Measurements from ENCODE around the gene FSHR. TPM values are rescaled to one million over a fixed set of nuclear protein-coding genes. Genes with fewer than 3 reads are reported as not detected.

The FSHR gene
- total RNA-seq, 1 experiment from 2014 or later, result not detected

- Histone ChIP-seq H3K9me2 (replicated peaks; ENCODE audit: insufficient read depth, low read length) (no peaks in the 10 kb centered on the region), H3K4me2 (ENCODE audit: low read depth, low read length, poor library complexity, severe bottlenecking) (no peak overlapping the region)
These were observed 133.0 kb downstream of the FSHR start for GRCh38 chr2:49021271-49021670.

GRCh38 chr2:49005261-49005660, 149.1 kb downstream of the FSHR start:
- no peaks in the 10 kb centered on the region for H3K9me3 ChIP-seq (ENCODE audit: low read length)
- H3K4me3 ChIP-seq (ENCODE audit: low read length), result no peak overlapping the region
- no peak for DNase-seq
- H3K36me3 ChIP-seq (ENCODE audit: insufficient read depth, low read length), result no peaks in the 10 kb centered on the region
- no peak overlapping the region for H3K27ac ChIP-seq (ENCODE audit: low read length)
- H3K79me2 ChIP-seq (ENCODE audit: low read length), result no peaks in the 10 kb centered on the region
- H4K20me1 ChIP-seq (ENCODE audit: insufficient read depth, low read depth, low read length), result no peaks in the 10 kb centered on the region
- H3K27me3 ChIP-seq (ENCODE audit: low read length), result no peaks in the 10 kb centered on the region
- peaks cover 12% of the 10 kb centered on the region for H3K4me1 ChIP-seq (ENCODE audit: low read length)
- H3K9me2 ChIP-seq (replicated peaks; ENCODE audit: insufficient read depth, low read length), result no peaks in the 10 kb centered on the region
- no peak overlapping the region for H2AFZ ChIP-seq (ENCODE audit: low read length)
- H3K4me2 ChIP-seq (ENCODE audit: low read depth, low read length, poor library complexity, severe bottlenecking), result no peak overlapping the region
- H3K9ac ChIP-seq (ENCODE audit: low read length), result no peak overlapping the region

More at GRCh38 chr2:49021271-49021670, 133.0 kb downstream of the FSHR start:
- Histone ChIP-seq H3K9ac (ENCODE audit: low read length) (no peak overlapping the region), H3K27me3 (ENCODE audit: low read length) (0 out of 2 replicates have a peak, but pooled peaks cover under 1% of the 10 kb centered on the region), H3K36me3 (ENCODE audit: insufficient read depth, low read length) (no peaks in the 10 kb centered on the region), H4K20me1 (ENCODE audit: insufficient read depth, low read depth, low read length) (no peaks in the 10 kb centered on the region), H2AFZ (ENCODE audit: low read length) (no peak overlapping the region), H3K4me3 (ENCODE audit: low read length) (no peak overlapping the region), H3K79me2 (ENCODE audit: low read length) (no peaks in the 10 kb centered on the region), H3K9me3 (ENCODE audit: low read length) (no peaks in the 10 kb centered on the region), H3K27ac (ENCODE audit: low read length) (no peak overlapping the region), H3K4me1 (ENCODE audit: low read length) (no peaks in the 10 kb centered on the region)
- DNase-seq, result no peak

- H3K4me3 ChIP-seq (ENCODE audit: low read length), result no peak overlapping the region
- H3K9me3 ChIP-seq (ENCODE audit: low read length), result no peaks in the 10 kb centered on the region
- peak; percentile 56 for DNase-seq
- H4K20me1 ChIP-seq (ENCODE audit: insufficient read depth, low read depth, low read length), result no peaks in the 10 kb centered on the region
- H3K36me3 ChIP-seq (ENCODE audit: insufficient read depth, low read length), result no peaks in the 10 kb centered on the region
- H3K4me2 ChIP-seq (ENCODE audit: low read depth, low read length, poor library complexity, severe bottlenecking), result no peak overlapping the region
- H3K9ac ChIP-seq (ENCODE audit: low read length), result no peak overlapping the region
- H3K79me2 ChIP-seq (ENCODE audit: low read length), result no peaks in the 10 kb centered on the region
- H3K4me1 ChIP-seq (ENCODE audit: low read length), result peaks cover 12% of the 10 kb centered on the region
- H3K27me3 ChIP-seq (ENCODE audit: low read length), result no peaks in the 10 kb centered on the region
- H3K9me2 ChIP-seq (replicated peaks; ENCODE audit: insufficient read depth, low read length), result no peaks in the 10 kb centered on the region
- no peak overlapping the region for H3K27ac ChIP-seq (ENCODE audit: low read length)
- no peak overlapping the region for H2AFZ ChIP-seq (ENCODE audit: low read length)
These were observed 150.2 kb downstream of the FSHR start for GRCh38 chr2:49004036-49004626.

GRCh38 chr2:49003201-49003600, 151.1 kb downstream of the FSHR start:
- Histone ChIP-seq H3K4me3 (ENCODE audit: low read length) (no peak overlapping the region), H3K9ac (ENCODE audit: low read length) (no peak overlapping the region), H3K9me2 (replicated peaks; ENCODE audit: insufficient read depth, low read length) (no peaks in the 10 kb centered on the region), H3K4me2 (ENCODE audit: low read depth, low read length, poor library complexity, severe bottlenecking) (no peak overlapping the region), H2AFZ (ENCODE audit: low read length) (no peak overlapping the region), H4K20me1 (ENCODE audit: insufficient read depth, low read depth, low read length) (no peaks in the 10 kb centered on the region), H3K4me1 (ENCODE audit: low read length) (peaks cover 12% of the 10 kb centered on the region), H3K9me3 (ENCODE audit: low read length) (no peaks in the 10 kb centered on the region), H3K27ac (ENCODE audit: low read length) (no peak overlapping the region), H3K36me3 (ENCODE audit: insufficient read depth, low read length) (no peaks in the 10 kb centered on the region), H3K79me2 (ENCODE audit: low read length) (no peaks in the 10 kb centered on the region), H3K27me3 (ENCODE audit: low read length) (no peaks in the 10 kb centered on the region)
- DNase-seq, result no peak

- no peaks in the 10 kb centered on the region for H3K9me2 ChIP-seq (replicated peaks; ENCODE audit: insufficient read depth, low read length)
- no peaks in the 10 kb centered on the region for H4K20me1 ChIP-seq (ENCODE audit: insufficient read depth, low read depth, low read length)
- H3K4me1 ChIP-seq (ENCODE audit: low read length), result peaks cover 12% of the 10 kb centered on the region
- no peaks in the 10 kb centered on the region for H3K9me3 ChIP-seq (ENCODE audit: low read length)
- no peak overlapping the region for H3K4me2 ChIP-seq (ENCODE audit: low read depth, low read length, poor library complexity, severe bottlenecking)
- DNase-seq, result no peak
- H3K36me3 ChIP-seq (ENCODE audit: insufficient read depth, low read length), result no peaks in the 10 kb centered on the region
- H3K79me2 ChIP-seq (ENCODE audit: low read length), result no peaks in the 10 kb centered on the region
- H3K27me3 ChIP-seq (ENCODE audit: low read length), result no peaks in the 10 kb centered on the region
- H3K27ac ChIP-seq (ENCODE audit: low read length), result no peak overlapping the region
- H3K4me3 ChIP-seq (ENCODE audit: low read length), result no peak overlapping the region
- H3K9ac ChIP-seq (ENCODE audit: low read length), result no peak overlapping the region
- no peak overlapping the region for H2AFZ ChIP-seq (ENCODE audit: low read length)
These were observed 151.6 kb downstream of the FSHR start for GRCh38 chr2:49002750-49003149.

- Histone ChIP-seq H3K4me1 (ENCODE audit: low read length) (peaks cover 12% of the 10 kb centered on the region), H3K4me3 (ENCODE audit: low read length) (no peak overlapping the region), H3K27me3 (ENCODE audit: low read length) (no peaks in the 10 kb centered on the region), H3K4me2 (ENCODE audit: low read depth, low read length, poor library complexity, severe bottlenecking) (no peak overlapping the region), H3K27ac (ENCODE audit: low read length) (no peak overlapping the region), H3K9ac (ENCODE audit: low read length) (no peak overlapping the region), H3K79me2 (ENCODE audit: low read length) (no peaks in the 10 kb centered on the region), H3K36me3 (ENCODE audit: insufficient read depth, low read length) (no peaks in the 10 kb centered on the region), H3K9me2 (replicated peaks; ENCODE audit: insufficient read depth, low read length) (no peaks in the 10 kb centered on the region), H3K9me3 (ENCODE audit: low read length) (no peaks in the 10 kb centered on the region), H4K20me1 (ENCODE audit: insufficient read depth, low read depth, low read length) (no peaks in the 10 kb centered on the region), H2AFZ (ENCODE audit: low read length) (no peak overlapping the region)
- DNase-seq, result no peak
These were observed 153.6 kb downstream of the FSHR start for GRCh38 chr2:49000695-49001094.

- no peaks in the 10 kb centered on the region for H3K9me2 ChIP-seq (replicated peaks; ENCODE audit: insufficient read depth, low read length)
- no peak overlapping the region for H3K27ac ChIP-seq (ENCODE audit: low read length)
- no peak overlapping the region for H3K9ac ChIP-seq (ENCODE audit: low read length)
- H3K36me3 ChIP-seq (ENCODE audit: insufficient read depth, low read length), result no peaks in the 10 kb centered on the region
- no peaks in the 10 kb centered on the region for H3K27me3 ChIP-seq (ENCODE audit: low read length)
- no peaks in the 10 kb centered on the region for H3K9me3 ChIP-seq (ENCODE audit: low read length)
- DNase-seq, result no peak
- no peaks in the 10 kb centered on the region for H4K20me1 ChIP-seq (ENCODE audit: insufficient read depth, low read depth, low read length)
- no peak overlapping the region for H3K4me2 ChIP-seq (ENCODE audit: low read depth, low read length, poor library complexity, severe bottlenecking)
- no peaks in the 10 kb centered on the region for H3K79me2 ChIP-seq (ENCODE audit: low read length)
- peaks cover 4% of the 10 kb centered on the region for H3K4me1 ChIP-seq (ENCODE audit: low read length)
- no peak overlapping the region for H2AFZ ChIP-seq (ENCODE audit: low read length)
- H3K4me3 ChIP-seq (ENCODE audit: low read length), result no peak overlapping the region
These were observed 155.9 kb downstream of the FSHR start for GRCh38 chr2:48998449-48998848.

- no peaks in the 10 kb centered on the region for H4K20me1 ChIP-seq (ENCODE audit: insufficient read depth, low read depth, low read length)
- no peak overlapping the region for H2AFZ ChIP-seq (ENCODE audit: low read length)
- H3K27me3 ChIP-seq (ENCODE audit: low read length), result no peaks in the 10 kb centered on the region
- DNase-seq, result no peak
- H3K27ac ChIP-seq (ENCODE audit: low read length), result no peak overlapping the region
- no peaks in the 10 kb centered on the region for H3K9me3 ChIP-seq (ENCODE audit: low read length)
- no peaks in the 10 kb centered on the region for H3K9me2 ChIP-seq (replicated peaks; ENCODE audit: insufficient read depth, low read length)
- H3K79me2 ChIP-seq (ENCODE audit: low read length), result no peaks in the 10 kb centered on the region
- no peak overlapping the region for H3K4me3 ChIP-seq (ENCODE audit: low read length)
- H3K9ac ChIP-seq (ENCODE audit: low read length), result no peak overlapping the region
- H3K4me1 ChIP-seq (ENCODE audit: low read length), result peaks cover 10% of the 10 kb centered on the region
- no peaks in the 10 kb centered on the region for H3K36me3 ChIP-seq (ENCODE audit: insufficient read depth, low read length)
- no peak overlapping the region for H3K4me2 ChIP-seq (ENCODE audit: low read depth, low read length, poor library complexity, severe bottlenecking)
These were observed 160.7 kb downstream of the FSHR start for GRCh38 chr2:48993576-48993975.

All from Karpas-422 (cell line).